Activated CD4-positive, alpha-beta T cell treated with anti-CD3 and anti-CD28 coated beads for 4 hours (primary cell): ENCODE measurements around the gene NDUFV1.
"Not testable (repeated sequence)": the region's sequence is repeated elsewhere in the genome, so short reads cannot be mapped to it uniquely, and the experiment has no call there.

Experiments
- DNase-seq, 2 donors: peaks; one replicate each; pipeline ENCODE4 v3.0.0-alpha.2; 2020

NDUFV1 gene

GRCh38 chr11:67586568-67587250 is 20.0 kb upstream of the NDUFV1 start:
- DNase-seq = no peak

- no peak for DNase-seq
Observed at GRCh38 chr11:67588136-67588503, 18.6 kb upstream of the NDUFV1 start.

GRCh38 chr11:67588899-67589415 is 17.8 kb upstream of the NDUFV1 start:
- DNase-seq = not testable (repeated sequence)

- no peak for DNase-seq
Observed at GRCh38 chr11:67592880-67593564, 13.7 kb upstream of the NDUFV1 start.

GRCh38 chr11:67593565-67593905 is 13.2 kb upstream of the NDUFV1 start:
- DNase-seq = no peak

GRCh38 chr11:67594480-67594879 is 12.3 kb upstream of the NDUFV1 start:
- DNase-seq = no peak

- DNase-seq = no peak
Observed at GRCh38 chr11:67596753-67597300, 9.9 kb upstream of the NDUFV1 start.

- not testable (repeated sequence) for DNase-seq
Observed at GRCh38 chr11:67597458-67597857, 9.3 kb upstream of the NDUFV1 start.

GRCh38 chr11:67597963-67598362 is 8.8 kb upstream of the NDUFV1 start:
- not testable (repeated sequence) for DNase-seq

GRCh38 chr11:67599149-67599548 is 7.6 kb upstream of the NDUFV1 start:
- no peak for DNase-seq

- no peak for DNase-seq
Observed at GRCh38 chr11:67600324-67601029, 6.3 kb upstream of the NDUFV1 start.

- DNase-seq = no peak
Observed at GRCh38 chr11:67601098-67601497, 5.6 kb upstream of the NDUFV1 start.

GRCh38 chr11:67604119-67604518 is 2.6 kb upstream of the NDUFV1 start:
- not testable (repeated sequence) for DNase-seq

- DNase-seq = no peak
Observed at GRCh38 chr11:67604815-67605214, 1.9 kb upstream of the NDUFV1 start.

GRCh38 chr11:67605231-67606011 is 1.3 kb upstream of the NDUFV1 start:
- DNase-seq = no peak

- DNase-seq = no peak
Observed at GRCh38 chr11:67606093-67606491, 644 bp upstream of the NDUFV1 start.

GRCh38 chr11:67607507-67607906 is 771 bp downstream of the NDUFV1 start:
- no peak for DNase-seq

- no peak for DNase-seq
Observed at GRCh38 chr11:67608486-67608885, 1.8 kb downstream of the NDUFV1 start.

- no peak for DNase-seq
Observed at GRCh38 chr11:67609316-67609715, 2.6 kb downstream of the NDUFV1 start.

- no peak for DNase-seq
Observed at GRCh38 chr11:67610302-67610868, 3.6 kb downstream of the NDUFV1 start.

GRCh38 chr11:67611165-67611564 is 4.4 kb downstream of the NDUFV1 start:
- no peak for DNase-seq
